ENCODE measurements around the gene STK17B.
"Not testable (repeated sequence)": the region's sequence is repeated elsewhere in the genome, so short reads cannot be mapped to it uniquely, and the experiment has no call there.

The STK17B gene

GRCh38 chr2:196201229-196202009 is 30.0 kb upstream of the STK17B start:
- no peak for DNase-seq (ENCODE audit: low spot score)
- in situ Hi-C loops (cut with MboI; ENCODE audit: low pct_unique_long_range_greater_than_20kb, low sequenced_read_pairs, unreplicated experiment), result no loop called here
- TF ChIP-seq CTCF (IDR thresholded peaks at IDR 0.05; ENCODE audit: extremely low read depth, insufficient read depth, missing control alignments), result no peak

GRCh38 chr2:196200557-196200956 is 29.2 kb upstream of the STK17B start:
- in situ Hi-C loops (cut with MboI; ENCODE audit: low pct_unique_long_range_greater_than_20kb, low sequenced_read_pairs, unreplicated experiment), result no loop called here
- TF ChIP-seq CTCF (IDR thresholded peaks at IDR 0.05; ENCODE audit: extremely low read depth, insufficient read depth, missing control alignments), result no peak
- peak; percentile 47 for DNase-seq (ENCODE audit: low spot score)

GRCh38 chr2:196195758-196196157 is 24.4 kb upstream of the STK17B start:
- in situ Hi-C loops (cut with MboI; ENCODE audit: low pct_unique_long_range_greater_than_20kb, low sequenced_read_pairs, unreplicated experiment), result no loop called here
- no peak for TF ChIP-seq CTCF (IDR thresholded peaks at IDR 0.05; ENCODE audit: extremely low read depth, insufficient read depth, missing control alignments)
- DNase-seq (ENCODE audit: low spot score), result no peak

- no peak for DNase-seq (ENCODE audit: low spot score)
- in situ Hi-C loops (cut with MboI; ENCODE audit: low pct_unique_long_range_greater_than_20kb, low sequenced_read_pairs, unreplicated experiment), result no loop called here
- TF ChIP-seq CTCF (IDR thresholded peaks at IDR 0.05; ENCODE audit: extremely low read depth, insufficient read depth, missing control alignments), result no peak
Observed at GRCh38 chr2:196195302-196195701, 23.9 kb upstream of the STK17B start.

GRCh38 chr2:196191541-196191940 is 20.2 kb upstream of the STK17B start:
- no peak for TF ChIP-seq CTCF (IDR thresholded peaks at IDR 0.05; ENCODE audit: extremely low read depth, insufficient read depth, missing control alignments)
- DNase-seq (ENCODE audit: low spot score), result no peak
- in situ Hi-C loops (cut with MboI; ENCODE audit: low pct_unique_long_range_greater_than_20kb, low sequenced_read_pairs, unreplicated experiment), result no loop called here

GRCh38 chr2:196187898-196188458 is 16.6 kb upstream of the STK17B start:
- no peak for TF ChIP-seq CTCF (IDR thresholded peaks at IDR 0.05; ENCODE audit: extremely low read depth, insufficient read depth, missing control alignments)
- DNase-seq (ENCODE audit: low spot score), result no peak
- in situ Hi-C loops (cut with MboI; ENCODE audit: low pct_unique_long_range_greater_than_20kb, low sequenced_read_pairs, unreplicated experiment), result no loop called here

- in situ Hi-C loops (cut with MboI; ENCODE audit: low pct_unique_long_range_greater_than_20kb, low sequenced_read_pairs, unreplicated experiment); DNase-seq (ENCODE audit: low spot score): not testable (repeated sequence)
Observed at GRCh38 chr2:196187175-196187700, 15.9 kb upstream of the STK17B start.
